ENCODE measurements around the gene KCNG4.

DNA sequence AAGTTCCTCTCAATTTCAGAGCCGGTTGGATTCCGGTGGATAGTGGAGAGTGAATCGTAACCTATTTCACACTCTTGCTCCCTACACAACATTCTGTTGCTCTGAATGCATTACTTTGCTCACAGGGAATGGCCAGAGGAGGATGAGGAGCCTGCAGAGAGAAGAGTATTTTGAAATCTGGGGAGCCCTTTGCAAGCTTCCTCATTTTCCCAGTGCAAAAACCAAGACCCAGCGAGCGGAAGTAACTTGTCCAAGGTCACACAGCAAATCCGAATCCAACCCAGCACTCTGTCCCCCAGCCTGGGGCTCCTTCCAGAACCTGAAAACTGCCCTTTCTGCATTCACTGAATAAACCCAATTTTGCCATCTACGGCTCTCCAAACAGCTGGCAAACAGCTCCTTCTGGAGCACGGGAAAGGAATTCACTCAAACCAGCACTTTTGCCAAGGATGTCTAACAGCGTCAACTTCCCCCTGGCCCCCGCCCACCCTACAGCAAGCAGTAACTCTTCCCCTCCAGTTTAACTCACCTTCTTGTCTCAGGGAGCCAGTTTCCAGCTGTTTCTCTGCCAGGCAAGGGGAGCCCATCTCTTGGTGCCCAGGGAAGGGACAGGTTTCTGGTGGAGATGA is 557 bp downstream of the KCNG4 start:
- TF ChIP-seq TAF1 (IDR thresholded peaks at IDR 0.05; ENCODE audit: low read depth, low read length) (no peak), POLR2A (IDR thresholded peaks at IDR 0.05; ENCODE audit: low read depth, low read length) (no peak)
